CD4-positive, alpha-beta T cell (primary cell): Measurements from ENCODE around the gene NARS2. TPM values are rescaled to one million over a fixed set of nuclear protein-coding genes. Genes with fewer than 3 reads are reported as not detected.
A peak's percentile ranks its signal among the peaks of the same experiment; 100 is the strongest.

Experiments
- ATAC-seq: fragments of 200-7000 bp; cut with Tn5 transposase; one replicate; pipeline ENCODE4 v1.10.0; 2022; ENCODE audit warnings: mild to moderate bottlenecking; ENCODE audit not compliant: poor library complexity
- CTCF ChIA-PET: fragments of 350-600 bp; sonication (Branson Sonifier 250); formaldehyde crosslinking; loops from one replicate; lab custom pipeline; 2021; ENCODE audit warnings: antibody characterized with exemption, inconsistent platforms; lab: Charles Lee
- POLR2A ChIA-PET: fragments of 350-600 bp; sonication (Branson Sonifier 250); formaldehyde crosslinking; loops from one replicate; lab custom pipeline; 2021; ENCODE audit warnings: antibody characterized with exemption, inconsistent platforms; lab: Charles Lee
- DNase-seq, 14 experiments: peaks; one replicate each; pipeline ENCODE4 v3.0.0-alpha.2; 2013 to 2020; ENCODE audit warnings: mixed read lengths in 2 of 14
- H3K27ac ChIP-seq, 2 donors: one replicate each; pipeline versions ENCODE4 v1.5.1 to v1.7.0; 2013; ENCODE audit warnings: low read length in 2 of 2, low read depth in 1 of 2, mild to moderate bottlenecking in 1 of 2
- H3K27me3 ChIP-seq, 2 experiments: 1 replicate in 1 of 2; 2 replicates in 1 of 2; pipeline versions ENCODE4 v1.6.1 to v1.7.0; 2013; ENCODE audit warnings: low read length in 2 of 2, control low read depth in 1 of 2, mild to moderate bottlenecking in 1 of 2, moderate library complexity in 1 of 2; ENCODE audit not compliant: insufficient read depth in 2 of 2, control insufficient read depth in 1 of 2
- H3K36me3 ChIP-seq: one replicate; pipeline ENCODE4 v1.6.1; 2013; ENCODE audit warnings: low read length, control low read depth; ENCODE audit not compliant: insufficient read depth
- H3K4me1 ChIP-seq: one replicate; pipeline ENCODE4 v1.6.1; 2013; ENCODE audit warnings: low read length, control low read depth; ENCODE audit not compliant: insufficient read depth
- H3K4me3 ChIP-seq: one replicate; pipeline ENCODE4 v1.5.1; 2013; ENCODE audit warnings: mild to moderate bottlenecking, low read length, moderate library complexity
- H3K9me3 ChIP-seq, 2 experiments: 1 replicate in 1 of 2; 2 replicates in 1 of 2; pipeline versions ENCODE4 v1.6.1 to v1.7.0; 2013; ENCODE audit warnings: low read length in 2 of 2, mild to moderate bottlenecking in 2 of 2, control low read depth in 1 of 2, moderate library complexity in 1 of 2; ENCODE audit not compliant: control insufficient read depth in 1 of 2, insufficient read depth in 1 of 2
- H3K27ac Mint-ChIP-seq: one replicate; pipeline ENCODE4 v1.8.0; 2020; ENCODE audit warnings: mixed read lengths
- H3K27me3 Mint-ChIP-seq: one replicate; pipeline ENCODE4 v1.8.0; 2021; ENCODE audit warnings: mixed read lengths
- H3K36me3 Mint-ChIP-seq: one replicate; pipeline ENCODE4 v1.8.0; 2021; ENCODE audit warnings: low read depth, mixed read lengths
- H3K4me1 Mint-ChIP-seq: one replicate; pipeline ENCODE4 v1.8.0; 2021; ENCODE audit warnings: low read depth, mixed read lengths
- H3K4me3 Mint-ChIP-seq: one replicate; pipeline ENCODE4 v1.8.0; 2020; ENCODE audit warnings: mild to moderate bottlenecking, mixed read lengths
- H3K9me3 Mint-ChIP-seq: one replicate; pipeline ENCODE4 v1.8.0; 2020; ENCODE audit warnings: mixed read lengths
- intact Hi-C, 2 experiments: fragments of 100-400 bp; cut with DNase I in 1 of 2; cut with micrococcal nuclease in 1 of 2; formaldehyde crosslinking; loops; one replicate each; pipeline versions ENCODE4 v1.15.1 to v1.9.0; 2023 to 2025; cut with DNase I, micrococcal nuclease
- total RNA-seq, 174 experiments: library from RNA in 2 of 174; stranded (reverse) in 2 of 174; gene quantifications; one replicate each; pipeline ENCODE4 v1.2.3 and lab custom pipeline; 2021 to 2026
- TF ChIP-seq, protein P1 (sequence below): fragments of 200-600 bp; IDR thresholded peaks from one replicate; pipeline ENCODE4 v1.8.0; 2022; ENCODE audit warnings: antibody characterized with exemption, mild to moderate bottlenecking

Gene NARS2
- total RNA-seq, 2 experiments from 2014 or later, result 8.7 to 9.3 TPM

DNA sequence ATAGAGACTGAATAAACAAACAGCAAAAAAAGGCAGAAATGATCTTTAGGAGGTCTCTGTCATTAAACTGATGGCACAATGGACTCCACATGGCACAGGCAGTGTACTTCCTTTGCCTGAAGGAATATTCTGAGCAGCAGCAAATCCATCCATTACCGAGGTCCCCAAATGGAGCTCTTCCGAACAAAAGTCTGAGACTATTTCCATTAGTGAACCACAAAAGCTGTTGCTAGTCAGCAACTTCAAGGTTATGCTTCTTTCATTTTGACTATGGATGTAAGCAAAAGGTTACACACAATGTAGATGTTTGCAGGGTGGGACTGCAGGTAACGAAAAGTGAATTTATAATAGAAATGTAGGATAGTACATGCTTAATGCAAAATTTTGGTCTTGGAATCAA lies 14.5 kb downstream of the NARS2 start:
- no peak overlapping the region for H3K4me3 Mint-ChIP-seq
- no peaks in the 10 kb centered on the region for H3K27me3 Mint-ChIP-seq
- peak overlapping the region; percentile 12 for H3K27ac Mint-ChIP-seq
- H3K9me3 Mint-ChIP-seq, result no peaks in the 10 kb centered on the region
- H3K4me1 Mint-ChIP-seq, result peaks cover 58% of the 10 kb centered on the region
- H3K36me3 ChIP-seq, result peaks cover 26% of the 10 kb centered on the region
- ChIA-PET POLR2A (no interaction called here), CTCF (no interaction called here)
- ATAC-seq, result no peak
- no peak overlapping the region for H3K4me3 ChIP-seq
- H3K27ac ChIP-seq, result no peak overlapping the region
- peak in 1 of 14 experiments; percentile 9 for DNase-seq
- intact Hi-C loops, result loop anchor here in 1 of 2 experiments (5.0 kb wide), 1 partner anchor 558 kb away; no protein-coding TSS in a partner anchor
- H3K36me3 Mint-ChIP-seq, result peaks cover 77% of the 10 kb centered on the region
- H3K27me3 ChIP-seq, result no peaks in the 10 kb centered on the region
- peaks cover 13% of the 10 kb centered on the region for H3K4me1 ChIP-seq
- no peaks in the 10 kb centered on the region for H3K9me3 ChIP-seq
- TF ChIP-seq, protein P1, sequence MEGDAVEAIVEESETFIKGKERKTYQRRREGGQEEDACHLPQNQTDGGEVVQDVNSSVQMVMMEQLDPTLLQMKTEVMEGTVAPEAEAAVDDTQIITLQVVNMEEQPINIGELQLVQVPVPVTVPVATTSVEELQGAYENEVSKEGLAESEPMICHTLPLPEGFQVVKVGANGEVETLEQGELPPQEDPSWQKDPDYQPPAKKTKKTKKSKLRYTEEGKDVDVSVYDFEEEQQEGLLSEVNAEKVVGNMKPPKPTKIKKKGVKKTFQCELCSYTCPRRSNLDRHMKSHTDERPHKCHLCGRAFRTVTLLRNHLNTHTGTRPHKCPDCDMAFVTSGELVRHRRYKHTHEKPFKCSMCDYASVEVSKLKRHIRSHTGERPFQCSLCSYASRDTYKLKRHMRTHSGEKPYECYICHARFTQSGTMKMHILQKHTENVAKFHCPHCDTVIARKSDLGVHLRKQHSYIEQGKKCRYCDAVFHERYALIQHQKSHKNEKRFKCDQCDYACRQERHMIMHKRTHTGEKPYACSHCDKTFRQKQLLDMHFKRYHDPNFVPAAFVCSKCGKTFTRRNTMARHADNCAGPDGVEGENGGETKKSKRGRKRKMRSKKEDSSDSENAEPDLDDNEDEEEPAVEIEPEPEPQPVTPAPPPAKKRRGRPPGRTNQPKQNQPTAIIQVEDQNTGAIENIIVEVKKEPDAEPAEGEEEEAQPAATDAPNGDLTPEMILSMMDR, result no peak

DNA sequence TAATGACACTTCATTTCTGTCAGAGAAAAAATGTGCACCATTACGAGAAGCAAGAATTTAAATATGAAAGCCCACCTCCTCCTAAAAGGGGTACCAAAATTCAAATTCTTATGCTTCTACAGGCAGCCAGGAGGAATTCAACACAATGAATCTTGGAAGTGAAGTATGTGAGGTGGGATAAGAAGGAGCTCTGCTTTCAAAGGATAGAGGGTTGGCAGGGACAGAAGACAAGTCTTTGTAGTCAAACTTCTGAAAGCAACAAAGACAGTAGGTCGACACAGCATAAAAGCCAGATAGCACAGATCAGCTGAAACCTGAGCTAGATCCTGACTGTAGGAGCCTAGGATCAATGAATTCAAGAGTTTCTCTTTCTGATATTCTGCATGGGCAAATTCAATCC lies 17.4 kb downstream of the NARS2 start:
- H3K27ac Mint-ChIP-seq, result no peak overlapping the region
- no peaks in the 10 kb centered on the region for H3K27me3 Mint-ChIP-seq
- H3K4me1 Mint-ChIP-seq, result peaks cover 40% of the 10 kb centered on the region

DNA sequence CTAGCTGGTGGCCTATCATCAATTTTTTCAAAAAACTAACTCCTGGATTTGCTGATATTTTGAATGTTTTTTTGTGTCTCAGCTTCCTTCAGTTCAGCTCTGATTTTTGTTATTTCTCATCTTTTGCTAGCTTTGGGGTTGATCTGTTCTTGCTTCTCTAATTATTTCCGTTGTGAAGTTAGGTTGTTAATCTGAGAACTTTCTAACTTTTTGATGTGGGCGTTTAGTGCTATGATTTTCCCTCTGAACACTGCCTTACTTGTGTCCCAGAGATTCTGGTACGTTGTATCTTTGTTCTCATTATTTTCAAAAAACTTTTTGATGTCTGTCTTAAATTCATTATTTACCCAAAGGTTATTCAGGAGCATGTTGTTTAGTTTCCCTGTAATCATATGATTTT lies 19.1 kb downstream of the NARS2 start:
- ChIA-PET POLR2A (no interaction called here), CTCF (interaction anchor here (1.1 kb wide), 1 partner anchor 9 kb away, joined by 3 read pairs; no protein-coding TSS in a partner anchor)

More for the DNA sequence above, 17.4 kb downstream of the NARS2 start:
- TF ChIP-seq, protein P1, result no peak
- intact Hi-C loops, result no loop called here
- Histone ChIP-seq H3K9me3 (no peaks in the 10 kb centered on the region), H3K4me1 (peaks cover 12% of the 10 kb centered on the region), H3K27ac (no peak overlapping the region), H3K27me3 (no peaks in the 10 kb centered on the region), H3K36me3 (peaks cover 21% of the 10 kb centered on the region), H3K4me3 (no peak overlapping the region)
- no peak overlapping the region for H3K4me3 Mint-ChIP-seq
- no peak for ATAC-seq
- ChIA-PET POLR2A (no interaction called here), CTCF (interaction anchor here (0.8 kb wide), 1 partner anchor 141 kb away, joined by 3 read pairs; no protein-coding TSS in a partner anchor)
- no peaks in the 10 kb centered on the region for H3K9me3 Mint-ChIP-seq
- no peak for DNase-seq
- H3K36me3 Mint-ChIP-seq, result peaks cover 79% of the 10 kb centered on the region

More for the DNA sequence above, 19.1 kb downstream of the NARS2 start:
- Histone ChIP-seq H3K4me3 (no peak overlapping the region), H3K9me3 (no peaks in the 10 kb centered on the region), H3K27me3 (no peaks in the 10 kb centered on the region), H3K27ac (no peak overlapping the region), H3K4me1 (peaks cover 3% of the 10 kb centered on the region), H3K36me3 (peaks cover 21% of the 10 kb centered on the region)
- TF ChIP-seq, protein P1, result no peak
- Mint-ChIP-seq H3K27ac (no peak overlapping the region), H3K27me3 (no peaks in the 10 kb centered on the region), H3K9me3 (no peaks in the 10 kb centered on the region), H3K4me3 (no peak overlapping the region), H3K36me3 (peaks cover 71% of the 10 kb centered on the region), H3K4me1 (peaks cover 24% of the 10 kb centered on the region)
- intact Hi-C loops, result no loop called here
- ATAC-seq (no peak), DNase-seq (no peak)
